Glutamatergic neuron (in vitro differentiated cells): ENCODE data around the gene TSEN54. TPM values are rescaled to one million over a fixed set of nuclear protein-coding genes. Genes with fewer than 3 reads are reported as not detected.
"Not testable (repeated sequence)": the region's sequence is repeated elsewhere in the genome, so short reads cannot be mapped to it uniquely, and the experiment has no call there.

ENCODE experiments used
- DNase-seq: peaks from one replicate; pipeline ENCODE4 v3.0.0; 2022
- H3K27ac Mint-ChIP-seq: one replicate; pipeline ENCODE4 v1.8.0; 2020; ENCODE audit warnings: mild to moderate bottlenecking, mixed read lengths, inconsistent platforms; ENCODE audit not compliant: unreplicated experiment
- H3K27me3 Mint-ChIP-seq: one replicate; pipeline ENCODE4 v1.8.0; 2020; ENCODE audit warnings: mild to moderate bottlenecking, moderate library complexity, mixed read lengths, inconsistent platforms; ENCODE audit not compliant: unreplicated experiment
- H3K36me3 Mint-ChIP-seq: one replicate; pipeline ENCODE4 v1.8.0; 2020; ENCODE audit warnings: mild to moderate bottlenecking, mixed read lengths, inconsistent platforms; ENCODE audit not compliant: unreplicated experiment
- H3K4me1 Mint-ChIP-seq: one replicate; pipeline ENCODE4 v1.8.0; 2020; ENCODE audit warnings: mild to moderate bottlenecking, low read depth, mixed read lengths, inconsistent platforms; ENCODE audit not compliant: unreplicated experiment
- H3K4me3 Mint-ChIP-seq: one replicate; pipeline ENCODE4 v1.8.0; 2020; ENCODE audit warnings: mild to moderate bottlenecking, mixed read lengths, inconsistent platforms; ENCODE audit not compliant: unreplicated experiment
- H3K9me3 Mint-ChIP-seq: one replicate; pipeline ENCODE4 v1.8.0; 2020; ENCODE audit warnings: mild to moderate bottlenecking, moderate library complexity, mixed read lengths, inconsistent platforms; ENCODE audit not compliant: unreplicated experiment
- total RNA-seq: library from RNA; stranded (reverse); fragmentation: NEBNext Ultra II Directional; extraction: Animal tissue kit (Norgen Biotek cat#: 25700); gene quantifications from one replicate; pipeline ENCODE4 v1.2.1, GENCODE V29; 2021; ENCODE audit not compliant: unreplicated experiment
- TF ChIP-seq, protein P1 (sequence below): fragments of 200-600 bp; sonication (generic); IDR thresholded peaks from one replicate; pipeline ENCODE4 v1.5.0; 2021; ENCODE audit not compliant: partially characterized antibody, unreplicated experiment

TSEN54 gene
- total RNA-seq, 1 donor from 2014 or later = 26.6 TPM

DNA sequence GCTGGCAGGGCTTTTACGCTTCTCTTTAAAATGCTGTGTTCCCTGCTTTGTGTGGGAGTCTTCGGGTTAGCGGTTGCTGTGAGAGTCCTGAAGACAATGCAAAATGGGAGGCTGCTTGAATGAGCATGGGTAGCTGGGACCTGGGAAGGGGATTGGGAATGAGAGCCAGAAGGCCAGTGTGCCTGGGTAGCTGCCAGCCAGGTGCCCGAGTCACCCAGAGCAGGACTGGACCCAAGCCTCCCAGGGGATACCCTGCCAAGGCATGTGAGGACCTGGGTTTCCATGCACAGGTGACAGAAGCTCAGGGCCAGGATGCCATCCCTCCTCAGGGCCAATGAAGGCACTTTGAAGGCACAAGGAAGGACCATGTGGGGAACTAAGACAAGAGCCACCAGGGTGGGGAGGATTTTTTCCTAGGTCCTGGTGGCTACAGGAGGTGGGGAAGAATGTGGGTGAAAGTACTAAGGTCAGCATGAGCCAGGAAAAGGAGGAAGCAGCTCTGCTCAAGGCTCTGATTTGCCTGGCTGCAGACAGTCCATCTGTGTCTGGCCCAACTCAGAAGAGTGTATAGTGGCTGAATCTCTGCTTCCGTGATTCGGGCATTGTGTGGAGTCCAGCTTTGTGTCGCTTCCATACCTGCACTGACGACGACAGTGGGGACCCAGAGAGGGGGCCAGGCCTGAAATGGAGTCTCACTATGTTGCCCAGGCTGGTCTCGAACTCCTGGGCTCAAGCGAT lies 39.4 kb upstream of the TSEN54 start:
- H3K4me3 Mint-ChIP-seq = peak overlapping the region; percentile 16
- H3K27me3 Mint-ChIP-seq = peaks cover 8% of the 10 kb centered on the region
- peaks cover 21% of the 10 kb centered on the region for H3K4me1 Mint-ChIP-seq
- no peaks in the 10 kb centered on the region for H3K36me3 Mint-ChIP-seq
- no peak overlapping the region for H3K27ac Mint-ChIP-seq
- H3K9me3 Mint-ChIP-seq = peaks cover 5% of the 10 kb centered on the region
- TF ChIP-seq, protein P1, sequence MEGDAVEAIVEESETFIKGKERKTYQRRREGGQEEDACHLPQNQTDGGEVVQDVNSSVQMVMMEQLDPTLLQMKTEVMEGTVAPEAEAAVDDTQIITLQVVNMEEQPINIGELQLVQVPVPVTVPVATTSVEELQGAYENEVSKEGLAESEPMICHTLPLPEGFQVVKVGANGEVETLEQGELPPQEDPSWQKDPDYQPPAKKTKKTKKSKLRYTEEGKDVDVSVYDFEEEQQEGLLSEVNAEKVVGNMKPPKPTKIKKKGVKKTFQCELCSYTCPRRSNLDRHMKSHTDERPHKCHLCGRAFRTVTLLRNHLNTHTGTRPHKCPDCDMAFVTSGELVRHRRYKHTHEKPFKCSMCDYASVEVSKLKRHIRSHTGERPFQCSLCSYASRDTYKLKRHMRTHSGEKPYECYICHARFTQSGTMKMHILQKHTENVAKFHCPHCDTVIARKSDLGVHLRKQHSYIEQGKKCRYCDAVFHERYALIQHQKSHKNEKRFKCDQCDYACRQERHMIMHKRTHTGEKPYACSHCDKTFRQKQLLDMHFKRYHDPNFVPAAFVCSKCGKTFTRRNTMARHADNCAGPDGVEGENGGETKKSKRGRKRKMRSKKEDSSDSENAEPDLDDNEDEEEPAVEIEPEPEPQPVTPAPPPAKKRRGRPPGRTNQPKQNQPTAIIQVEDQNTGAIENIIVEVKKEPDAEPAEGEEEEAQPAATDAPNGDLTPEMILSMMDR = no peak
- DNase-seq = no peak

DNA sequence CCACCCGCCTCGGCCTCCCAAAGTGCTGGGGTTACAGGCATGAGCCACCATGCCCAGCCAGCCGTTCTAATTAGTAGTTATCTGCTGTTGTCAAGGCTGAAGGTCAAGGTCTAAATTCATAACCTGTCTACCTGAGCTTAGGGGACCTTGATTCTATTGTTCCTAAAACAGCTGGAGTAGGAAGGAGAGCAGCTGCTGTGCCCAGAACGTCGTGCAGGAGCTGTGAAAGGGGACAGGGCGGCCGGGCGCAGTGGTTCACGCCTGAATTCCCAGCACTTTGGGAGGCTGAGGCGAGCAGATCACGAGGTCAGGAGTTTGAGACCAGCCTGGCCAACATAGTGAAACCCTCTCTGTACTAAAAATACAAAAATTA lies 38.9 kb upstream of the TSEN54 start:
- H3K9me3 Mint-ChIP-seq, H3K27me3 Mint-ChIP-seq, H3K36me3 Mint-ChIP-seq, DNase-seq, H3K27ac Mint-ChIP-seq, H3K4me3 Mint-ChIP-seq: not testable (repeated sequence)
- H3K4me1 Mint-ChIP-seq = peaks cover 21% of the 10 kb centered on the region

DNA sequence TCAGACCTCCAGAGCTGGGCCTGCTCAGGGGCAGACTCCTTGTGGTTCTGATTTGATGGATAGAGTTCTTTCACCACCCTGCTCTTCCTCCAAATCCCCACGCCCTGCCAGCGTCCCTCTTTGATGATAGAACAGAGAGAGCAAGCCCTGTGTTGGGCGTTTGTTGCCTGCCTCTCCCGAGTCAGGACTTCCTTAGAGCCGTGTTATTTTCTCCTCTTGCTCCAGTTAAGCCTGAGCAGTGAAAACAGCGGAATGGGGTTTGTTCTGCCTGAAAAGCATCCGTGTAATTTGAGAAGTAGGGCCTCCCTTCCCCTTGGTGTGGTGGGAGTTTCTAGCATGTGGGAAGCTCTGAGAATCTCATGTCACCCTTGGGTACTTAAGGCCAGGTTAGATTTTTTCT lies 37.8 kb upstream of the TSEN54 start:
- H3K36me3 Mint-ChIP-seq = no peaks in the 10 kb centered on the region
- DNase-seq = no peak
- TF ChIP-seq, protein P1 = no peak
- H3K27ac Mint-ChIP-seq = peak overlapping the region; percentile 17
- H3K27me3 Mint-ChIP-seq = peaks cover 8% of the 10 kb centered on the region
- H3K9me3 Mint-ChIP-seq = peaks cover 7% of the 10 kb centered on the region
- no peak overlapping the region for H3K4me3 Mint-ChIP-seq
- peaks cover 21% of the 10 kb centered on the region for H3K4me1 Mint-ChIP-seq

DNA sequence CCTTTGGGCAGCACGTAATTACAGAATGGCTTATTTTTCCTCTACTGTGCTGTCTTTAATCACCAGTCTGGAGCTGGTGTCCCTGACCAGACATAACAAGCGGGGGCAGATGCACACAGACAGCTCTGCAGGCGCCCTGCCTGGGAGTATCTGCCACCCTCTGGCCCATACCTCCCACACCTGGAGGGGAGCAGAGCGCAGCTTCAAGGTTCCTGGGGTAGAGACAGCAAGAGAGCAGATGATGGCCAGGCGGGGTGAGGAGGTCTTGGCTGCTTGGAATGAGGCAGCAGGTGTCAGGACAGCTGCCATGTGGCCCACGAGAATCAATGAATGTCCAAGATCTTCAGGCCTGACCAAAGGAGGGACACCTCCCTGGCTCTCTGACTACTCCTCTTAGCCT lies 36.0 kb upstream of the TSEN54 start:
- Mint-ChIP-seq H3K36me3 (no peaks in the 10 kb centered on the region), H3K27me3 (peaks cover 8% of the 10 kb centered on the region), H3K9me3 (peaks cover 8% of the 10 kb centered on the region), H3K4me1 (peaks cover 19% of the 10 kb centered on the region), H3K27ac (peak overlapping the region; percentile 22), H3K4me3 (peak overlapping the region; percentile 71)
- TF ChIP-seq, protein P1 = no peak
- no peak for DNase-seq

DNA sequence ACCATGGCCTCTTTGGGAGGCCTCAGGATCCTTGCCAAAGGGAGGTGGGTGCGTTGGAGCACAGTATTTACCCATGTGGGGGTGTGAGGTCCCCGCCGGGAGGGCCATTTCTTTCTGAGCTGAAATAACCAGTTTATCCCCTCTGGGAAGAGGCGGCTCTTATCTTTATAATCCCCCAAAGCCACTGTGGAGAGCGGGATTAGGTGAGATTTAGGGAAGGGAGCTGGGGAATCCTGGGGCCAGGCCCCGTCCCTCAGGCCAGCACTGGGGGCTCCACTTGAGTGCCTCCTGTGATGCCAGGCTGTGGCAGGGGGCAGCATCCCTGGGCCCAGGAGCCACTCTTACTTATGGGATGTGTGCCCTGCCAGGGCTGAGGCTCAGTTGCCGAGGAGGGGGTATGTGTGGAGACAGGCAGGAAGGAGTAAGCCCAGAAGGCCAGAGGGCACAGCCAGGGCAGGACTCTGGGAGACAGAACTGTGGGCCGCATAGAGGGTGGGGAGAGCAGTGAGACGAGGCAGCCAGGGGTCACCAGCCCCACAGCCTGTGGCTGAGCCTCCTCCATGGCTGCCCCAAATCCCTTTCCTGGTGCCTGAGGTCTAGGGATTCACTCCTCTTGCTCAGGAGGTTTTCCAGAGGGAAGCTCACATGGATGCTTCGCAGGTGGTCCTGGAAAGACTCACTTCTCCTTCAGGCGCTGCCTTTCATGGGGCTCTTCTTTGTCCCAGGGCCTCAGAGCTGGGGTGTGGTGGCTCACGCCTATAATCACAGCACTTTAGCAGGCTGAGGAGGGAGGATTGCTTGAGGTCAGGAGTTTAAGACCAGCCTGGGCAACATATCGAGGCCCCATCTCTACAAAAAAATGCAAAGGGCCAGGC lies 34.9 kb upstream of the TSEN54 start:
- H3K27ac Mint-ChIP-seq = no peak overlapping the region
- H3K4me1 Mint-ChIP-seq = peaks cover 15% of the 10 kb centered on the region
- H3K36me3 Mint-ChIP-seq = no peaks in the 10 kb centered on the region
- peaks cover 7% of the 10 kb centered on the region for H3K27me3 Mint-ChIP-seq
- no peak overlapping the region for H3K4me3 Mint-ChIP-seq
- TF ChIP-seq, protein P1 = no peak
- no peak for DNase-seq
- H3K9me3 Mint-ChIP-seq = peaks cover 9% of the 10 kb centered on the region
